ENCODE measurements around the gene OPRL1.

OPRL1 gene

GRCh38 chr20:64110411-64111068 is 30.7 kb downstream of the OPRL1 start:
- Histone ChIP-seq H3K4me3 (ENCODE audit: control insufficient read depth in 1 of 7, extremely low read depth in 1 of 7, insufficient read depth in 4 of 7, low read depth in 2 of 7, low read length in 6 of 7) (no peak overlapping the region), H3K27me3 (replicated peaks in 2 of 5; ENCODE audit: control insufficient read depth in 4 of 5, insufficient read depth in 5 of 5, low read length in 4 of 5) (no peaks in the 10 kb centered on the region), H3K9me3 (ENCODE audit: control extremely low read depth in 1 of 5, control insufficient read depth in 4 of 5, insufficient read depth in 2 of 5, low read depth in 1 of 5, low read length in 4 of 5) (no peaks in the 10 kb centered on the region), H3K36me3 (ENCODE audit: control insufficient read depth in 4 of 4, insufficient read depth in 4 of 4, low read length in 3 of 4) (no peaks in the 10 kb centered on the region), H3K4me1 (ENCODE audit: control extremely low read depth in 1 of 4, control insufficient read depth in 4 of 4, insufficient read depth in 4 of 4, low read length in 3 of 4) (peaks cover 0 to 68% (median 39%) of the 10 kb centered on the region in 4 experiments), H3K27ac (ENCODE audit: insufficient read depth in 1 of 2, low read depth in 1 of 2, low read length in 2 of 2, poor library complexity in 1 of 2, severe bottlenecking in 2 of 2) (no peak overlapping the region)
- 96% methylated on average over 9 of the region's 10 CpGs for WGBS (ENCODE audit: insufficient coverage)
- POLR2A ChIA-PET: no interaction called here
- CTCF ChIA-PET: interaction anchor here (1.5 to 7.1 kb wide), 4 partner anchors 10 to 27 kb away, joined by 3 to 67 read pairs (median 21); partner anchors contain the start of gene LKAAEAR1
- DNase-seq: no peak

- Histone ChIP-seq H3K36me3 (ENCODE audit: control insufficient read depth in 4 of 4, insufficient read depth in 4 of 4, low read length in 3 of 4) (no peaks in the 10 kb centered on the region), H3K27ac (ENCODE audit: insufficient read depth in 1 of 2, low read depth in 1 of 2, low read length in 2 of 2, poor library complexity in 1 of 2, severe bottlenecking in 2 of 2) (no peak overlapping the region), H3K27me3 (replicated peaks in 2 of 5; ENCODE audit: control insufficient read depth in 4 of 5, insufficient read depth in 5 of 5, low read length in 4 of 5) (no peaks in the 10 kb centered on the region), H3K9me3 (ENCODE audit: control extremely low read depth in 1 of 5, control insufficient read depth in 4 of 5, insufficient read depth in 2 of 5, low read depth in 1 of 5, low read length in 4 of 5) (no peaks in the 10 kb centered on the region), H3K4me1 (ENCODE audit: control extremely low read depth in 1 of 4, control insufficient read depth in 4 of 4, insufficient read depth in 4 of 4, low read length in 3 of 4) (peaks cover 0 to 63% (median 36%) of the 10 kb centered on the region in 4 experiments), H3K4me3 (ENCODE audit: control insufficient read depth in 1 of 7, extremely low read depth in 1 of 7, insufficient read depth in 4 of 7, low read depth in 2 of 7, low read length in 6 of 7) (peak overlapping the region in 1 of 7 experiments; percentile 0)
- POLR2A ChIA-PET: interaction anchor here (0.8 kb wide), 1 partner anchor 323 kb away, joined by 3 read pairs; no protein-coding TSS in a partner anchor
- WGBS (ENCODE audit: insufficient coverage): 19% methylated on average over 14 of the region's 19 CpGs
- CTCF ChIA-PET: interaction anchor here (0.7 to 7.1 kb wide), 6 partner anchors 8 to 130 kb away, joined by 3 to 67 read pairs (median 8); partner anchors contain the start of gene LKAAEAR1
- DNase-seq: peak; percentile 43 to 86 (median 84)
These were observed 32.2 kb downstream of the OPRL1 start for GRCh38 chr20:64111841-64112641.

GRCh38 chr20:64112691-64113443 is 33.0 kb downstream of the OPRL1 start:
- POLR2A ChIA-PET: no interaction called here
- Histone ChIP-seq H3K36me3 (ENCODE audit: control insufficient read depth in 4 of 4, insufficient read depth in 4 of 4, low read length in 3 of 4) (no peaks in the 10 kb centered on the region), H3K4me3 (ENCODE audit: control insufficient read depth in 1 of 7, extremely low read depth in 1 of 7, insufficient read depth in 4 of 7, low read depth in 2 of 7, low read length in 6 of 7) (no peak overlapping the region), H3K9me3 (ENCODE audit: control extremely low read depth in 1 of 5, control insufficient read depth in 4 of 5, insufficient read depth in 2 of 5, low read depth in 1 of 5, low read length in 4 of 5) (no peaks in the 10 kb centered on the region), H3K4me1 (ENCODE audit: control extremely low read depth in 1 of 4, control insufficient read depth in 4 of 4, insufficient read depth in 4 of 4, low read length in 3 of 4) (peaks cover 0 to 55% (median 28%) of the 10 kb centered on the region in 4 experiments), H3K27me3 (replicated peaks in 2 of 5; ENCODE audit: control insufficient read depth in 4 of 5, insufficient read depth in 5 of 5, low read length in 4 of 5) (no peaks in the 10 kb centered on the region), H3K27ac (ENCODE audit: insufficient read depth in 1 of 2, low read depth in 1 of 2, low read length in 2 of 2, poor library complexity in 1 of 2, severe bottlenecking in 2 of 2) (no peak overlapping the region)
- WGBS (ENCODE audit: insufficient coverage): 99% methylated on average over 12 of the region's 18 CpGs
- CTCF ChIA-PET: interaction anchor here (1.1 to 5.9 kb wide), 3 partner anchors 13 to 131 kb away, joined by 3 to 28 read pairs (median 14); partner anchors contain the start of gene LKAAEAR1
- no peak for DNase-seq

- Histone ChIP-seq H3K27ac (ENCODE audit: insufficient read depth in 1 of 2, low read depth in 1 of 2, low read length in 2 of 2, poor library complexity in 1 of 2, severe bottlenecking in 2 of 2) (no peak overlapping the region), H3K27me3 (replicated peaks in 2 of 5; ENCODE audit: control insufficient read depth in 4 of 5, insufficient read depth in 5 of 5, low read length in 4 of 5) (no peaks in the 10 kb centered on the region), H3K4me1 (ENCODE audit: control extremely low read depth in 1 of 4, control insufficient read depth in 4 of 4, insufficient read depth in 4 of 4, low read length in 3 of 4) (peaks cover 0 to 50% (median 22%) of the 10 kb centered on the region in 4 experiments), H3K36me3 (ENCODE audit: control insufficient read depth in 4 of 4, insufficient read depth in 4 of 4, low read length in 3 of 4) (no peaks in the 10 kb centered on the region), H3K9me3 (ENCODE audit: control extremely low read depth in 1 of 5, control insufficient read depth in 4 of 5, insufficient read depth in 2 of 5, low read depth in 1 of 5, low read length in 4 of 5) (no peaks in the 10 kb centered on the region), H3K4me3 (ENCODE audit: control insufficient read depth in 1 of 7, extremely low read depth in 1 of 7, insufficient read depth in 4 of 7, low read depth in 2 of 7, low read length in 6 of 7) (no peak overlapping the region)
- no peak for DNase-seq
- CTCF ChIA-PET: interaction anchor here (9.6 kb wide), 1 partner anchor 36 kb away, joined by 178 read pairs; the partner anchor contains the start of genes LKAAEAR1, OPRL1 and RGS19
- POLR2A ChIA-PET: no interaction called here
- 89% methylated on average over 3 of the region's 6 CpGs for WGBS (ENCODE audit: insufficient coverage)
These were observed 33.5 kb downstream of the OPRL1 start for GRCh38 chr20:64113444-64113775.

GRCh38 chr20:64113796-64114355 is 34.0 kb downstream of the OPRL1 start:
- Histone ChIP-seq H3K27me3 (replicated peaks in 2 of 5; ENCODE audit: control insufficient read depth in 4 of 5, insufficient read depth in 5 of 5, low read length in 4 of 5) (no peaks in the 10 kb centered on the region), H3K4me1 (ENCODE audit: control extremely low read depth in 1 of 4, control insufficient read depth in 4 of 4, insufficient read depth in 4 of 4, low read length in 3 of 4) (peaks cover 0 to 45% (median 19%) of the 10 kb centered on the region in 4 experiments), H3K9me3 (ENCODE audit: control extremely low read depth in 1 of 5, control insufficient read depth in 4 of 5, insufficient read depth in 2 of 5, low read depth in 1 of 5, low read length in 4 of 5) (no peaks in the 10 kb centered on the region), H3K4me3 (ENCODE audit: control insufficient read depth in 1 of 7, extremely low read depth in 1 of 7, insufficient read depth in 4 of 7, low read depth in 2 of 7, low read length in 6 of 7) (no peak overlapping the region), H3K36me3 (ENCODE audit: control insufficient read depth in 4 of 4, insufficient read depth in 4 of 4, low read length in 3 of 4) (no peaks in the 10 kb centered on the region), H3K27ac (ENCODE audit: insufficient read depth in 1 of 2, low read depth in 1 of 2, low read length in 2 of 2, poor library complexity in 1 of 2, severe bottlenecking in 2 of 2) (no peak overlapping the region)
- no peak for DNase-seq
- WGBS (ENCODE audit: insufficient coverage): 98% methylated on average over 11 of the region's 13 CpGs
- ChIA-PET POLR2A (no interaction called here), CTCF (interaction anchor here (1.0 to 9.6 kb wide), 3 partner anchors 12 to 60 kb away, joined by 4 to 178 read pairs (median 5); partner anchors contain the start of genes LKAAEAR1, OPRL1 and RGS19)

GRCh38 chr20:64114356-64114971 is 34.6 kb downstream of the OPRL1 start:
- Histone ChIP-seq H3K27me3 (replicated peaks in 2 of 5; ENCODE audit: control insufficient read depth in 4 of 5, insufficient read depth in 5 of 5, low read length in 4 of 5) (no peaks in the 10 kb centered on the region), H3K9me3 (ENCODE audit: control extremely low read depth in 1 of 5, control insufficient read depth in 4 of 5, insufficient read depth in 2 of 5, low read depth in 1 of 5, low read length in 4 of 5) (no peaks in the 10 kb centered on the region), H3K4me3 (ENCODE audit: control insufficient read depth in 1 of 7, extremely low read depth in 1 of 7, insufficient read depth in 4 of 7, low read depth in 2 of 7, low read length in 6 of 7) (no peak overlapping the region), H3K36me3 (ENCODE audit: control insufficient read depth in 4 of 4, insufficient read depth in 4 of 4, low read length in 3 of 4) (no peaks in the 10 kb centered on the region), H3K4me1 (ENCODE audit: control extremely low read depth in 1 of 4, control insufficient read depth in 4 of 4, insufficient read depth in 4 of 4, low read length in 3 of 4) (peaks cover 0 to 44% (median 22%) of the 10 kb centered on the region in 4 experiments), H3K27ac (ENCODE audit: insufficient read depth in 1 of 2, low read depth in 1 of 2, low read length in 2 of 2, poor library complexity in 1 of 2, severe bottlenecking in 2 of 2) (no peak overlapping the region)
- POLR2A ChIA-PET: no interaction called here
- CTCF ChIA-PET: interaction anchor here (0.9 to 9.6 kb wide), 5 partner anchors 12 to 78 kb away, joined by 3 to 178 read pairs (median 4); partner anchors contain the start of genes C20orf204, LKAAEAR1, OPRL1 and RGS19
- no peak for DNase-seq
- WGBS (ENCODE audit: insufficient coverage): 98% methylated on average over 14 of the region's 14 CpGs

All from common myeloid progenitor, CD34-positive (primary cell).